GM19324 (cell line): ENCODE data around the gene POU5F2.

Experiments used
- ATAC-seq: cut with Tn5 transposase; IDR thresholded peaks from one replicate; pipeline ENCODE4 v1.9.1; 2021; ENCODE audit warnings: mild to moderate bottlenecking, moderate library complexity; ENCODE audit not compliant: unreplicated experiment, low FRiP score

POU5F2 gene, protein sequence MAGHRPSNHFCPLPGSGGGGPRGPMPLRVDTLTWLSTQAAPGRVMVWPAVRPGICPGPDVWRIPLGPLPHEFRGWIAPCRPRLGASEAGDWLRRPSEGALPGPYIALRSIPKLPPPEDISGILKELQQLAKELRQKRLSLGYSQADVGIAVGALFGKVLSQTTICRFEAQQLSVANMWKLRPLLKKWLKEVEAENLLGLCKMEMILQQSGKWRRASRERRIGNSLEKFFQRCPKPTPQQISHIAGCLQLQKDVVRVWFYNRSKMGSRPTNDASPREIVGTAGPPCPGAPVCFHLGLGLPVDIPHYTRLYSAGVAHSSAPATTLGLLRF

DNA sequence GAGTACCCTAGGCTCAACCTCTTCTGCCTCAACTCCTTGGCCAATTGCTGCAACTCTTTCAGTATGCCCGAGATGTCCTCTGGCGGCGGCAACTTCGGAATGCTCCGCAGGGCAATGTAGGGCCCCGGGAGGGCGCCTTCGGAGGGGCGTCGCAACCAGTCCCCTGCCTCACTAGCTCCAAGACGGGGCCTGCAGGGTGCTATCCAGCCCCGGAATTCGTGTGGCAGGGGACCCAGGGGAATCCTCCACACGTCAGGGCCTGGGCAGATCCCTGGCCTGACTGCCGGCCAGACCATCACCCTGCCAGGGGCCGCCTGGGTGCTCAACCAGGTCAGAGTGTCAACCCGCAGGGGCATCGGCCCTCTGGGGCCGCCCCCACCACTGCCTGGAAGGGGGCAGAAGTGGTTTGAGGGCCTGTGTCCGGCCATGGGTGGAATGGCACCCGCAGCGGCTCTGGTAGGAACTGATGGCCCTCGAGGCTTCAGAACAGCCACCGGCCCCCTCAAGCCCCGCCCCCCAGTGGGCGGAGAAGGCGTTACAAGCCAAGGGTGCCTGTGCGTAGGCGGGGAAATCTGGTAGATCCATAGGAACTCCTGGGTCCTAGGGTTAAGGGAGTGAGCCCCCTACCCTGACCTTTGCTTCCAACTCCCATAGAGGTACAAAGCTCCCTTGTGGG is at the start of gene POU5F2:
Gene POU5F2, minus strand, starts transcription at position 465 of the 676 bp plus-strand sequence. Its CDS starts 37 bp downstream, at position 428.
- ATAC-seq: no peak

DNA sequence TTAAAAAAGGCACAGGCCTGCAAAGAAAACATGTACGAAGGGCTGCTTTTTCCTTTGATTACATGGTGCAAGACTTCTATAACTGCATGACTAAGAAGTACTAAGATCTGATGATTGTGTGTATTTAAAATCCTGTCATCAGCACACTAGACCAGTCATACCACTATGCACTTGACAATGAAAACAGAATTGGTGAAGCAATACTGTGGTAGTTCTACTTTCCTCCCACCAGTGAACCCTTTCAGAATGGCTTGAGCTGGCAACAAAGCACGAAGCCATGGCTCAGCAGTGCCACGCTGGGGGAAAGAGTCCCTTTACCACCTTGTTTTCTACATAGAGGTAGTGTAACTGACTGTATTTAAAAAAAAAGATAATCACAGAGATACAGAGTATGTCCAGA is 49.0 kb upstream of the POU5F2 start:
- no peak for ATAC-seq

DNA sequence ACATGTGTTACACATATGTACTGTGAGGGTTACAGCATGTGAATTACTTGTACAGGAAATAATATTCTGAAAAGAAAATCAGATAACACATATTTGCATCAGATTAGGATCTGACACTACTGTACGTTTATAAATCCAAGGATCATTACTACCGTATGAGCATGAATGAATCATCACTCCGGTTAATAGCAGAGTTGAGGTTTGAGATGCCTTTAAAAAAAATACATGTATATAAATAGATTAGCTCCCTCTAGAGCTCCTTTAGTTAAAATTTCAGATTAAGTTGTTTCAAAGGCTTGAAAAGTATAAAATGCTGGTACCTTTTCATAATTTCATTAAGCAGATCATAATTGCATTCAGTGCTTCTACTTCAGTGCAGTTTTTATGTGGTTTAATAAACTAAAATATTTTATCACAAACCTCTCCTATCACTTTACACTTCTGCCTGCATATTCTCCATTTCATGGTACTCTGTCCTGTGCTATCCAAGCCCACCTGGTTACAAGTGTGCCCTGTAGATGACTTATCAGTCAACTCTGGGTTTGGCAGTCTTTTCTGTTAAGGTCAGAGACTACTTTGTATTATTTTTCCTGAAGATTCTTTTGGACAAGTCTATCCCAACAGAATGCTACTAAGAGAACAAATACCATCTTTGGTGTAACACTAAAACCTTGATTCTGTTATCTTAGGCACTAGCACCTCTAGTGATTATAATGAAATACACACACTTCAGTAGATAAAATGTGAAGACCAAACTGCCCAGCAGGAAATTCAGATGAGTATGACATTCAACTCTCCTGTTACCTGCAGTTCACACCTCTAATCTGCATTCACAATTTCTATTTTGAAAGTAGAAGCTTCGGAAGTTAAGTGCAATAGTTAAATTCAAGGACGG is 48.0 kb upstream of the POU5F2 start:
- ATAC-seq: no peak

DNA sequence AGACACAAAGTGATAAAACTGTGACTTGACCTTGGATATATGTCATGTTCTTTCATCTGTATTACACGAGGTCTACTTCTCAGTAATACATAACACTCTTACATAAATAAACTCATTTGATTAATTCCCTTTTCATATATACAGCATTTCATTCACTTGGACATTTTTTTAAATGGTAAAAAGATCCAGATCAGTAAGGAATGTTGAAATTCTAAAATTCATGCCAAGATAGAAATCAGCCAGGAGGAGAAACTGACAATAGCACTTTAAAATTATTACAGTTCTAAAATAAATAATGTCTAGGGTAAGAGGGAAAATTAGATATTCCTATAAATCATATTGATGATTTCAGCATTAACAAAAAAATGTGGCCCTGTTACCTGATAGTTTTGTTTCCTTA is 46.2 kb upstream of the POU5F2 start:
- no peak for ATAC-seq

DNA sequence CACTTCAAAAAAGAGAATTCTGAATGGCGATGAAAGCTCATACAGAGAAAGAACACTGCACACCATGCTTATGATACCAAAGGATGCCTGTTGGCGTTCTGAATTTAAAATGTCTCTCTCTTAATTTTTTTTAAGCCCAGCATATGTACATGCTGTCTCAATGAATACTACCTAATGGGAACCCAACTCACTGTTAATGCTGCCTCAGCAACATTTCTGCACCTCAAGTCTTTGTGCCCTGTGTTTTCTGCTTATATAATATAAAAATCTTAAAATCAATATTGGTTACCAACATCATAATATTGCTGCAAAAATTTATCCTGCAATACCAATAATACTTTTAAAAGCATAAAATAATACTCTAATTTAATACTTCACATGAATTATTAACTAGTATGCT is 44.1 kb upstream of the POU5F2 start:
- no peak for ATAC-seq

DNA sequence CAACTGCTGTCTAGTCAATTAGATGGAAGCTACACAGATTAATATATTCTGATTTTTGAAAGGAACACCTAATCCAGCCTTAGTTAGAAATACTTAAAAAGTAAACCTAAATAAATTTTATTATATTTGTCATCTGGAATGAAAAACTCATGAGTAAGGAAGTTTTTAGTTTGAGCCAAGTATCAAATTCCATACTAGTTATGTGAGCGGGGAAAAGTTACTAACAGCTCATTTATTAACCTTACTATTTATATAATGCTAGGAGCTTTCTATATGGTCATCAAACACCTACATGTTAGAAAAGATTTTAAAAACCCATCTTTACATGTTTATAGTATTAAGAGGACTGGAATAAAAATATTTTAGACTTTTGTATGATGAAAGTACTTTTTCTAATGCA is 41.6 kb upstream of the POU5F2 start:
- no peak for ATAC-seq

DNA sequence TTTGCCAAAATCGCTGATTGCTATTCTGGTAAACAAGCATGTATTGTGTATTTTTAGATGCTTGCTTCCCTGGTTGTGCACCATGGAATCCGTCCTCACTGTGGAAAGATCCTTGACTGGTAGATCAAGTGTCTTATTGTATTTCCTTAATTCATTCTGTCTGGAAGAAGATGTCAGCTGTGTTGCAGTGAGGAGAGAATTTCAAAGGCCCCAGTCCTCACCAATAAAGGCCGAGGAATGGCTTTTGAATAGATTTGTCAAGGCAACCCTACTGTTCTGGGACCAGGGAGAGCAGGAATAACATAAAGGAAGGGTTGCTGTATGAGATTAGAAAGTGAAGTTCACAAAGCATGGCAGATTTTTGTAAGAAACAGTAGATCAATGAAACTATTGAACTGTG is 36.2 kb upstream of the POU5F2 start:
- no peak for ATAC-seq

DNA sequence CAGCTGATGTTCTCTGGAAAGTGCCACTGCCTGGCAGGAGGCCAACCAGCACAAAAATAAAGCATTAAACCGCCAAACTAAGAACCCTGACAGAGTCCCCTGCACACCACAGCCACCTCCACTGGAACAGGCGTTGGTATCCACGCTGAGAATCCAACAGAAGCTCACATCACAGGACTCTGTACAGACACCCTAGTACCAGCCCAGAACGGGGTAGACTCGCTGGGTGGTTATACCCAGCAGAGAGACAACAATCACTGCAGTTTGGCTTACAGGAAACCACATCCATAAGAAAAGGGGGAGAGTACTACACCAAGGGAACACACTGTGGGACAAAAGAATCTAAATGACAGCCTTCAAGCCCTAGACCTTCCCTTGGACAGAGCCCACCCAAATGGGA is 15.0 kb upstream of the POU5F2 start:
- ATAC-seq: no peak

DNA sequence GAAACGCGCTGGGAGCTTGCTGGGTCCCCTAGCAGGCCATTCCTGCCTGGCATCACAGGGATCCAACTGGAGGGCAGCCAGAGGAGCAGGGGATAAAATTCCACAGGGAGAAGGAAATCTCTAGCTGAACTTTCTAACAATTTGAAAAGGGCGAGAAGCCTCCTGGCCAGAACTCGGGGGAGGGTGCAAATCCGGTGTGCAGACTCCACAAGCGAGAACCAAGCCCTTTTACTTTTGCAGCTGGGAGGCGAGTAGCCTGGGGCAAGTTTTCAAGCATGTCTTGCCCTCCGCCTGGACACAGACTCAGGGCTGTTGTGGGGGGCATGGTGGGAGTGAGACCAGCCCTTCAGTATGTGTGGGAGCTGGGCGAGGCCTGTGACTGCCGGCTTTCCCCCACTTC is 14.3 kb upstream of the POU5F2 start:
- no peak for ATAC-seq

DNA sequence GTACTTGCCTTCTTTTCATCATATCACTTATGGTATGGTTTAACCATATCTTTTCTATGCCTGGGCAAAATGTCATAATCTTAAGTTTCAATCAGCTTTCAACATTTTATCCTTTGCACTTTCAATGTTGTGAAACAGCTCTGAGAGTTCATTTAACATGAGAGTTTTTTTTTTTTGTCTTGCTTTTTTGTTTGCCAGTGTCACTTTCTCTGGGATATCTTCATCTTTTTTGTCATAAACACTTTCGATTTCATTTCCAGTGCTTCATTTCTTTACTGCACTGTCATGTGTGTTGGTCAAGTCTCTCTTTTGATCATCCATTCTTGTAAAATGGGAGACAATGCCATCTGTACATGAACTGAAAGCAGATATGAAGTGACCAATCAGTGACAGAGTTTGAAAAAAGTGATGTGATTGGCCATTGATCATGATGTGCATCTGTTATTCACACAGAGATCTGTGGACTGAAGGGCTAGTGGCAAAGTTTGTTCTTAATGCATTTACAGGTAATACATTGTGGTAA is 7.5 kb upstream of the POU5F2 start:
- ATAC-seq: no peak

DNA sequence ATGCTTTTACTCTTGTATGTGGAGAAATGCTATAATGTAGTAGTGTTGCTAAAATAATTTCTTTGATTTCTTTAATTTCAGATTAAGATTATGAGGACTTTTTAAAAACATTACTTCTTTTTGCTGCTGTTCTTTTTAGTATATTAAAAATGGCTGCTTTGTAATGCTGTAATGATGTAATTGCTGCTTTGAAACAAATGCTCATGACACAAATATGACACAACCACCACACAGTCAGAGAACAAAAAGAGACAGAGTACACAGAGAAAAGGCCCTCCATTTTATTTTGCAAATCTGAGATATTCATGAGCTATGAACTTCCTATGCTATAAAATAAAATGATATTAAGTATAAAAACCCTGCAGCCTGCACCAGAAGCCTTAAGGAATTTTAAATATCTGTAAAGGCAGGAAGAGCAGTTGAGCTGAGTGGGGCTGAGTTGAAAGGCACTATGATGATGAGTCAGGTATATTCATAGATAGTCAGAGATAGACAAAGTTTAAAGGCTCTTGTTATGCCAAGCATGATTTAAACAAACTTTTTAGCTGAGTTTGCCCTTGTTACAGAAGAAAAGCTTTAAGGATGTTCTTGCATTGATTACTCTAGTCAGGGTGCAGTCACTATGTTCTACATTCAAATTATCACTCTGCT is 5.1 kb upstream of the POU5F2 start:
- ATAC-seq: no peak

DNA sequence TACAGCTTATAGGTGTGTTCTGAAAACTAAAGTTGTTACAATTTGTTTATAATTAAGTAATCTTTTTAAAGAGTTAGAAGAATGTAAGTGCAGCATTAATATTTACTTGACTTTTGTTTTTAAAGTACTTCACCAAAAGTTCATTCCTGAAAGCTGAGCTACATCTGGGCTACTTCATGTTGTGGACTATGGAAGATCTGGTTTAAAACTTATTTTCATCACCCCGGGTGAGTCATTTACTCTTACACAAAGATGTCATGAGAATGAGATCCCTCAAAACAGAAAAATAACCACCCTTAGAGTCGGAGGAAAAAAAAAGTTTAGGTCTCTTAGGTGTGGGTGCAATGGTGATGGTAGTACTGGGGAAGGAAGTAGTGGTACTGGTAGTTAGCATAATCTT is 5.1 kb downstream of the POU5F2 start:
- ATAC-seq: no peak

DNA sequence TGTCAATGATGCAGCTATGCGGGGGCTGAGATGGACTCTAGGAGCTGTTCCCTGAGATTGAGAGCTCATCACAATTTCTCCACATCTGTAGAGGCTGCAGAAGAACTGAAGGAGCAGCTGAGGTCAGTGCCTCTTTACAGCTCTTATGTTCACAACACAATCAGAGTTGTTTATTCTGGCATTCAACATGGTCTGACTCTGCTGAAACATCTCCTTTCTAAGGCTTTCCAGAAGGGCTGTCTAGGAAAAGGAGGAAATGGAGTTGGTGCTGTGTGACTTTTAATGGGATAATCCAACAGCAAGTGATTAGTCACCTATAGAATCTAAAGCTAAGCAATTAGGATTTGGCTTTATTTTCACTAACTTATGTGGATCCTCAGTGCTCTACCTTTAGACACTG is 6.0 kb downstream of the POU5F2 start:
- no peak for ATAC-seq

DNA sequence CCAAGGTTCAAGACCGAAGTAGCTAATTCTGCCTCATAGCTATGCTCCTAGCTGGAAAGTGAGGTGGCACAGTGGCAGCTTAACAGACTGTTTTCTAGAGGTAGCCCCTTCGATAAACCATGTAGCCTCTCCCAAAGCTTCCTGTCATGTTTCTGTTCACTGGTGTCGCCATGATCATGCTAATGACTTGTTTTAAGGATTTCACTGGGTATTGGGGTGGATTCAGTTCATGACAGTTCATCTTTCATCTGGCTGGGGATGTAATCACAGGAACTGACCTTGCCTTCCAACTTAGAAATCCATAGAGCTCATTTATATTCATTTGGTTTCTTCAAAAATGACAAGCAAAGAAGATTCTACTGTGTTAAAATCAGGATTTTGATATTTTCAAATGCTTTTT is 9.4 kb downstream of the POU5F2 start:
- ATAC-seq: no peak

DNA sequence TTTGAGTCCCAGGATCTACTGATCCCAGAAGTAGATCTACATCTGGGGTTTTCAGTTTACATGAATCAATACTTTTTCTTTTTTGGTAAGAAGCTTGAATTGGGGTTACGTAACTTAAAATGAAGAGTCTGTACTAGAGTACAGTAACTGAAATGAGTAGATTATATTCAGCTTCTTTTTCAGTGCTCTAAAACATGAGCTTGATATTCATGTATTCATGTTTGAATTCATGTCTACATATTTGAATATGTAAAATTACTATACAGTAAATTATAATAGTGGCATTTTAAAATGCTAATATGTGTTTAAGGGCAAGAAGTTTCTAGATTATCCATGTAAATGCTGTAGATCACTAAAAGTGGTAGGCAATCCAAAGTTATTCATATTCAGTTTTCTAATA is 14.8 kb downstream of the POU5F2 start:
- ATAC-seq: no peak

DNA sequence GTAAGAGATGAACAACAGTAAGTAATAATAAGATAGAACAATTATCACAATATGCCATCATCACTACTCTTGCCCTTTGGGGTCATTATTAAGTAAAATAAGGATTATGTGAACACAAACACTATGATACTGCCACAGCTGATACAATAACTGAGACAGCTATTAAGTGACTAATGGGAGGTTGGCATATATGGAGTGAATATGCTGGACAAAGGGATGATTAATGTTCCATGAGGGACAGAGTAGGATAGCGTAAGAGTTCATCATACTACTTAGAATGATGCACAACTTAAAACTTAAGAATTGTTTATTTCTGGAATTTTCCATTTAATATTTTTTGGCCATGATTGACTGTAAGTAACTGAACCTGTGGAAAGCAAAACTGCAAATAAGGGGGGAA is 16.6 kb downstream of the POU5F2 start:
- no peak for ATAC-seq

DNA sequence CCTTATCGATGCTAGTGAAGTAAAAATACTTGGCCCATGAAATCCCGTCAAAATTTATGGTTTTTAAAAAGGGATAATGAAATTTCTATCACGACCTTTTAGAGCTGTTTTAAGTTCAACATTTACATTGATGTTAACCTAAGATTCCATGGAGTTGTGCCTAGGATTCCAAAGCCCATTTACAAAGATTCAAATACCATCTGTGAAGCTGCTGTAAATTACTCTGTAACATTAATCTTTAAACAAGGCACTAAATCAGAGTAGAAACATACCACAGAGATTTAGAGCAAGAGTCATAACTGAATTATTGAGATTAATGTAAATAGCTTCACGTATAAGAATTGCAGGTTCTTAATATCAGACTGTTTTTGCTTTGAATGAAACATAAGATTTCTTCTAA is 17.7 kb downstream of the POU5F2 start:
- no peak for ATAC-seq

DNA sequence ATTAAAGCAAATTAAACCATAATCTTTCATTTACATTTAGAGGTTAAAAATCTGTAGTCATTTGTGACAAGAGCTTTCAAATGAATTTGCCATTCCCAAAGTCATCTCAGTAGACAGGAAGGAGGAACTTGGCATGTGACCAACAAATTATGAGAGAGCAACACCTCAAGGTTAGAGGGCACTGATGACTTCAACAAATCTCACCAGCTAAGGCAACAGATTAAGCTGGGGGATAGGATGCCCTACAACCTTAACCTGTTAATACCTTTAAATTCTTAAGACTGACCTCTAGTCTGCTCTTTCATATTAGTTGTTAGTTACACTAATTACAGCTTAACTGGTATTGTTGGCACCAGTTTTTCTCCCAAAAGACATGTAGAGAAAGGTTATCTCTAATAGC is 18.4 kb downstream of the POU5F2 start:
- ATAC-seq: no peak

DNA sequence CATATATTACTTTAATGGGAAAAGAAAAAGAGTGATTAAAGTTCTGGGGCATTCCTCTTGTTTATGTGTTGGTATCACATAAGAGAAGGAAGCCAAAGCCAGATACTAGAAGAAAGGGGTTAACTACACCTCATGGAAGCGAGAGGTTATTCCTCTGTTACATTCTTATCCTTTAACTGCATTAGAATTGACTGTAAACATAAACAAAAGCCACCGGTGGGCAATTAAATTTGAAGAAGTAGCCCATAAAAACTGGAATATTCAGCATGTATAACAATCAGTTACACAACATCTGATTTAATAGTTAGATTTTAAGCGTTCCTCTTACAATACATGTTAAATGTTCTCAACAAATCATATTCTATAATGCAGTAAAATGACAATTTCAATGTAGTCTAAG is 18.8 kb downstream of the POU5F2 start:
- no peak for ATAC-seq

DNA sequence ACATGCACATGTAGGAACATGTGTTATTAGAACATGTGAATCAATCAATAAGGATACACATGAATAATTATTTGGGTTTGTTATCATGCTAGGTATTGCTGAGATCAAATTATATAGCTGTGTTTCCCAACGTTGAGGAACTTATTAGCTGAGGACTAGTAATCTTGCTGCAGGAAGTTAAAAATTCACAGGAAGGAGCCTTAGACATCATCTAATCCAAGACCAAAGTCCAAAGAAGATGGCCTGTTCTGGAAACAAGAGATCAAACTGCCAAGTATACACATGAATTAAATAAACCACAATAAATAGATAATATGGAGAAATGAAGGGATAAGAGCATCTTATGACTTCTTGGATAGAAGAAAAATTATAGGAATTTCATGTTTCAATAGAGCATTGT is 19.9 kb downstream of the POU5F2 start:
- no peak for ATAC-seq

DNA sequence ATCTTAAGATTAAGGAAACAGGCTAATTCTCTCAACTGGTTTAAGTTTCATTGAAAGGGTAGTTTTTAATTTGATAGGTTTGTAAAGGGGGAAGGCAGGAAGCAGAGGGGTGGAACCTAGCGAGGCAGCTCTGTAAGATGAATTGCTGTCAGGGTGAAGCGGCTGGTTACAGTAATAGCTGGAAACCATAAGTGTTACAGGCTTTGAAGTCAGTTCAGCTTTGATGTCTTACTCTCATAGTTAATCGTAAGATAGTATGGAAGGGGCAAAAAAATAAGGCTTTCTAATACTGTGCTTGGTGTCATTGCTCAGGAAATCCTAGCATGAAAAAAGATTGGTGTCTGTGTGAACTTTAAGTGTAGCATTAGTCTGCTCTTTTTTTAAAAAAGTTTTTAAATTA is 20.3 kb downstream of the POU5F2 start:
- ATAC-seq: no peak
